GM21390 (cell line): ENCODE results near the gene PDE1C.

Experiments
- ATAC-seq: cut with Tn5 transposase; IDR thresholded peaks from one replicate; pipeline ENCODE4 v1.9.1; 2021; ENCODE audit not compliant: unreplicated experiment

PDE1C gene

DNA sequence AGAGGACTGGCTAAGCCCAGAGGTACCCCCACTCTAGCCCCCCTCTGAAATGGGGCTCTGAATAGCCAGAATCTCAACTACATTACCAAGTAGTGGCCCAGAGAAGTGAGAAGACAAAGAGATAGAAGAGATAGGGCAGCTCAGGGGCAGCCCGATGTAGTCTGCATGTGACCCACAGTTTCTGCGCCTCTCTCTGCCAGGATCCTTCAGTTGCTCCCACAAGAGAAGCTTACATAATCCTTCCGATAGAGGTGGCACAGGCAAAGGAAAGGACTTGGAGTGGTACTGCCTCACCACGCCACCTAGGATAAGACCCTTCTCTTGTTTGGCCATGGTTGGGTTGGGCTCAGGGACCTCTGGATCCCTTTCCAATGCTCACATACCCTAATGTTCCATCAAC, 5.4 kb upstream of the PDE1C start:
- ATAC-seq = no peak

DNA sequence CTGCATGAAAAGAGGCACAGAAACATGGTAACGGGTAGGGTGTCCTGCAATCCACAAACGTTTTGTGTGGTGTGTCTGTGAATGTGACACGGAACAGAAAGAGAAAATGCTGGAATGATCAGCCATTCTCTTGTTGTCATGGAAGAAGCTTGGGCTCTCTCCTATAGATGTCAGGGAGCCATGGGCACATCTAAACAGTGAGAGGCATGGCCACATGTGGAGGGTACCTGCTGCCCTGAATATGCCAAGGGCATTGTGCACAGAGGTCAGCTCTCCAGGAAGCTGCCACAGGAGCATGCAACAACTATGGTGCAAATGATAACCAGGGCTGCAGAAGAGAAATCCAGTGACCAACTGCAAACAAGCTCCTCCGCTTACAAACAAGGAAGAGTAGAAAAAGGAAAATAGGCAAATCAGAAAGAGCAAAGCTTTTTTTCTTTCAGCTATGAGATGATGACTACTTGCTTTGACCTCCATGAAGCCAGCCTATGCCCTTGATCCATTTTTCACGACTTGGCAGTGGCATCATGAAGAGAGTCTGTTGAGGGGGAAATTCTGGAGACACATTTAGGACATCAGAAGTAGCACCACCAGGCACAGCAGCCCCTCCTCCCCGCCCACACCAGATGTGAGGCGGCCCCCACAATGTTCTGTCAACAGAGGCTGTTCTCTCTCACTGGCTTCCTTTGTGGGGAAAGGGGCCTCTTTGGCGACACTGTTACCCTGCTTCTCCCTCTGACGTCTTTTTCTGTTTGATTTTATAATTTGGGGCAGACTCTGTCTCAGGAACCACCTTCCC, 4.8 kb upstream of the PDE1C start:
- ATAC-seq = no peak

DNA sequence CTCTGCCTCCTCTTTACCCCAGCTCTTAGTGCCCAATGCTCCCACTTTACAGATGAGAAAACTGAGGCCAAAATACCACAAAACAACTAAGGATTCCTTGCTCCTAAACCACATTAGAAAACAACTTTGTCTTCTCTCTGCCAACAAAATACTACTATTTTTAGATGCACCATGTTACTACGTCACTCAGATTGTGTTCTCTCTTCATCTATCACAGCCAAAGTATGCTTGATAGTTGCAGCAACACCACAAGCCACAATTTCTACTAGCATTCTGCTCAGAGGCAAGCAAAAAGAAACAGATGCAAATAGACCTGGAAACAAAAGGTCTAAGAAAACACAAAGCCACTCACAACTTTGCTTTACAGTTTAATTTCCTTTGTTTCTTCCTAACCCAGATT, 3.3 kb upstream of the PDE1C start:
- ATAC-seq = no peak

DNA sequence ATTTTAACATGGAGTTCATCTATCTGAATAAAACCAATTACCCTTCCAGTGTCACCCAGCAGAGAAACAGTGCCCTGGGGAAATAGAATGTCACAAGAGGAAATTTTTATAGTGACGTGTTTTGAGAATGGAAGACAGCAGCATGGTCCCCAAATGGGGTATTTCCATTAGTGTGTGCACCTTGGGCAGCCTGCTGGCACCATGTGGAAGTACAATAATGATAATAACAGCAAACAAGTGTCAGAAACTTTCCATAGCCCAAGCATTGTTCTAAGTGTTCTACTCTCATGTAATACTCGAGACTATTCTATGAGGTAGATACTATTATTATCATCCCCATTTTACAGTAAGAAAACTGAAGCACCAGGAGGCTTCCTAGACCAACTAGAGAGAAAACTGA, 2.2 kb upstream of the PDE1C start:
- ATAC-seq = no peak

DNA sequence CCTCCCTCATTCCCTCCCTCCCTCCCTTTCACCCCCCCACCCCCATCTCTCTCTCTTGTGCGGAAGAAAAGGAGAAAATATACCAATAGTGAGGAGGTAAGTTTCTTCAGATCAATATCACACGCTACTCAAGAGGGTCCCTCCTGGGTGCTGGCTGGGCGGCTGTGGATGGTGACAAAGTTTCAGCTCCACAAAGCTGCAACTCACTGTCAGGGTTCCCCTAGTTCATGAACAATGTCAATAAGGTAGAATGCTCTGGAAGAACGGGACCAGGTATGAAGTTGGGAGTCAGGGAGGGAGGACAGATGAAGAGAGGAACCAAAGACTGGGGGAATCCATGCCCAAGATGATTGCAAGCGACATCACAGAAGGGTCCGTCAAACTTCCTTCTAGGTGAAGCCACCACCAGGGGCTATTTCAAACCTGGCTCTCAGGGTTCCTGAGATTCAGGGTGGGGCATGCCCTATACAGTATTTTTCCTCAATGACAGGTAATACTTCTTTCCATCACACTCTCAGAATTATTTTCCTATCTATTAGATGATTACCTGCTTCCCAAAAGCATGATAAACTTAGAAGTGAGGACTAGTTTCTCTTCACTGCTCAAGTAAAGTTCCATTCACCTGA, 1.4 kb upstream of the PDE1C start:
- ATAC-seq = no peak

DNA sequence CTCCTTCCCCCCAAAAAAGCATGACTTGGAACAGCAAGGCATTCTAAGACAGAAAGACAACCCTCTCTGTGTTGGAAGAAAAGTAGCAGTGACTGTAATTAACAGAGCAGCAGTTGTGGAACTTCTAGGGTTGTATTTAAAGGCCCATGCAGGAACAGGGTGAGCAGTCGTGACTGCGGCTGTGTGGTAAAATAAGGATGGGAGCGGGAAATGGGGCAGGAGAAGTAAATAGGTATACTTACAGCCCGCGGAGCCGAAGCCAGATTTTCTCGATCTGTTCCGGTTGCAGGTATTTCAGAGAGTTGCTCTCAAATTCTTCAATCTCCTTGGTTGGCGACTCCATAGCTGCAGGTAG, 179 bp downstream of the PDE1C start:
- no peak for ATAC-seq

DNA sequence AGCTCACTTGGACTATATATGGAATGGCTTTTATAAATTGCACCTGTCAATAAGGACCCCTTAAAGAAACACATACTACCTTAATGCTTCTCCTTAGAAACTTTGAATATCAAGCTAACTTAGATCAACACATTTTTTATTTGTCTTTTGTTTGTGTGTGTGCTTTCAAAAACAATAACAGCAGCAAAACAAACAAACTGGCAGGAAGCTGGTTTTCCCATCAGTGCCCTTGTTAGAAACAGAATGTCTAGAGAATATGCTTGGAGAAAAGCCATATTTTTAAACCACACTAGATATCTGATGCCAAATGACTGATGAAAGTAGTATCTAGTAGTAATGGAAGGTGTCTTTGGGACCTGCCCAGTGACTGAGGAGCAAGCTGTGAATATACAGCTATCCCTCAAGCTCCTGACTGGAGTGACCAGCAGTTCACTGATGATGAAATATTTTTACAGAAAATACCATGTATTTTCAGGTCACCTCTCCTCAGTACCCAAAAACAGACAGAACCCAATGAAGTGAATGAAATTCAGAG, 1.0 kb downstream of the PDE1C start:
- ATAC-seq = no peak

DNA sequence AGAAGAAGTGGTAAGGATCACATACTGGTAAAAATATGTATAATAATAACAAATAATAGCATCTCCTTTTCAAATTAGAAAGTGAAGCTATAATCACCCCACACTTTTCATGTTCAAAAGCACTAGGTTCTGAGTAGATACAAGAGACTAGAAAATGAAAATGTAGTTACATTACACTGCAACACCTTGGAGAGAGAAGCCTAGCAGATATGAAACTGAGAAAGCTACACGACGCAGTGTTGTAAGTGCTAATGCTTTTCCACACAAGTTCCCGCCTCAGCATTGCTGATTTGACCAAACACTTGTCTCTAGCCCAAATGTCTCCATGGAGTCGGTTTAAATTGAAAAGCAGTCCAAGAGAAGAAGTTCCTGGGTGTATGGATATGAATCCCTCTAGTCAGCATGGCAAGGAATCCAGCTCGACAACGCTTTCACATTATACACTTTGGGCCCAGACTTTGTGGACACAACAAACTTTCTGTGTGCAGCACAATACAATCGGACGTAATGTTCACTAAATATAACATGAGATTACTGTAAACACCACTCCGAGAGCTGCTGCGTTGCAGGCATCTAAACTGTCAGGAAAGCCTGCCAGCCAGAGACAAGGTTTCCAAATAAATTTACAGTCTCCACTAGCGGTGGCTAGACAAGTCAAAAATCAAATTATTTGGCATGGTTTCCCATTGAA, 1.7 kb downstream of the PDE1C start:
- ATAC-seq = peak; percentile 48

DNA sequence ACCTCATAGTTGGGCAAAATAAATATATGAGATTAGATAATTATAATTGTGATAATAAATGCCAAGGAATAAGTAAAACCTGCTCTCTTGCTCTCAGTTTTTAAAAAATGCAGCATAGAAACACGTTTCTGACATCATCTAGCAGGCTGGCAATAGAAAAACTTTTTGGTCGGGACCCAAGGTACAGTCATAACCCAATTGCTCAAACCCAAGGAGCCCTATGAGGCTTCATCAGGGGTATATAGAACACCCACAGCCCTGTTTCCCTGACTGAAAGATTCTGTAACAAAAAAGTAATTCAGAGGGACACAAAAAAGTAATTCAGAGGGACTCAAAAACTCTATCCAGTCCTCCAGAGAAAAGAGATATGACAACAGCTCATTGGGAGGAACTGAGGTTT, 3.8 kb downstream of the PDE1C start:
- no peak for ATAC-seq

DNA sequence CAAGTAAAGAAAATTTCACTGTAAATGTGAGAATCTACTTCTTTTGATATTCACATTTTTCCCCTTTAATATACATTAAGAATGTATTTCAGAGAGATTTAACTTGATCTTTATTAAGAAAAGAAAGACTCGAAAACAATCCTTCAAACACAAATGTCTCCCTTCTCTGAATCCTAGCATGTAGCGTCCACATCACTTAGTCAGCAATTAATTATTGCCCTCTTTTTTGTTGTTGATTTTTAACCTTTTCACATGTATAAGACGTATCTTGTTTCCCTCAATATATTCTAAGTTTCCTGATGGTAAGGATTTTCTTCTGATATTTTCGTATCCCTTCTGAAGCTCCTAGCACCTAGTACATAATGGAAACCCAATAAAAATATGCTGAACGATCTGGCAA, 6.6 kb downstream of the PDE1C start:
- ATAC-seq = no peak

DNA sequence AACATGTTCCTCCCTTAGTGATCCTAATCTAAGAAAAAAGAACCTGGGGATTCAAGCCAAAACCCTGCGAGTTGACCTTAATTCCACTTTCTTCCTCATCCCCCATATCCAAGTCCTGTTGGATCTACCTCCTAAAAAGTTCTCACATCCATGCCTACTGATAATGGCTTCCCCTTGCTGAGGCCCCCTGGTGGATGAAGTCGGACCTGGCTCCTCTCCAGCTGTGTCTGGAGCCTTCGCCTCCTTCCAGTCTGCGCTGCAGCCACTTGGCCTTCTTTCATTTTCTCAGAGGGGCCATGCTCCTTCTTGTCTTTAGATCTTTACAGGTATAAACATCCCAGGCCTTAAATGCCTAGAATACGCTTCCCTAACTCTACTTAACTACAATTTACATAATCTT, 8.1 kb downstream of the PDE1C start:
- ATAC-seq = no peak

DNA sequence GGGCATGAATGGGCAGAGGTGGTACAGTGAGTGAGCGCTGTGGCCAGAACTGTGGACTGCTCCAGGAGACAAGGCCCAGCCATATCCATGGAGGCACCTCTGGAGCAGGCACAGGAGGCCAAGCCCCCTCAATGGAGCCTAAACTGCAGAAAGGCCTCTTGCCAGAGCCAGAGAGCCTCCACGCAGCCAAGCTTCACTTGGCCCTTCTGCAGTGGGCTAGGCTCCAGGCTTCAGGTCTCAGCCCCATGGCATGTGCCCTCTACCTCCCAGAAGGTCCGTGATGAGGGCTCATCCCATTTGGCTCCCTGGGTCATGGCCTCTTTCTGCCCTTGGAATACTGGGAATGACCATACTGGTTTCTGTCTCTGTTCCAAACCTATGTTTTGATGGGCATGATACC, 8.9 kb downstream of the PDE1C start:
- no peak for ATAC-seq

DNA sequence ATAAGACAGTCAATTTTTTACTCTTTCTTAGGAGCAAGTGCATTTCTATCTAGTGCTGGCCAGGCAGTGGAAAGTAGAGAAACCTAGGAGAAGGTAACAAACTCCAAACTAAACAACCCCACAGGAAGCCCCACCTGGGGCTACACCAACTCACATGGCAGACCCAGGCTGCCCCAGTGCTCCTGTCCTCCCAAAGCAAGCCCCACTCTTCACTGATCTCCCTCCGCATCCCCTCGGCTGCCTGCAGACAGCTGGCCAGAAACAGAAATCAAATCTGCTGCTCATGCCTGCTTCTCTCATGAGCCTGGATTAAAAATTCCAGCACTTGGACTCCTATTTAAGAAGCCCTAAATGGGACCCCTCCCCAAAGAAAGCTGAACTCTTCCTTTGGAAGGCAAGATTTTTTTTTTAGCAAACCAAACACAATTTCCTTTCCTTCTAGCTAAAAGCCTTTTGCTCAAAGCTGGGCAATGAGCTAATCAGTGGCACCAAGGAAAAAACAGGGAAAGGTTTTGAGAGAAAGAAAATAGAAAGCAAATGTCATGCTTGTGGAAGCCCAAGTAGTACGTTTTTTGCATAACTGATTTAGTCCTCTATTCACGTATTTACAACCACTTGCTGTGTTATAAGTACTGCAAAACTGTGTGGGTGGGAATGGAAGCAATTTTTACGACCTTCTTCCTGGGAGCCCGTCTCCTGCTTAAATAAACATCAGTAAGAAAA, 10.8 kb downstream of the PDE1C start:
- no peak for ATAC-seq

DNA sequence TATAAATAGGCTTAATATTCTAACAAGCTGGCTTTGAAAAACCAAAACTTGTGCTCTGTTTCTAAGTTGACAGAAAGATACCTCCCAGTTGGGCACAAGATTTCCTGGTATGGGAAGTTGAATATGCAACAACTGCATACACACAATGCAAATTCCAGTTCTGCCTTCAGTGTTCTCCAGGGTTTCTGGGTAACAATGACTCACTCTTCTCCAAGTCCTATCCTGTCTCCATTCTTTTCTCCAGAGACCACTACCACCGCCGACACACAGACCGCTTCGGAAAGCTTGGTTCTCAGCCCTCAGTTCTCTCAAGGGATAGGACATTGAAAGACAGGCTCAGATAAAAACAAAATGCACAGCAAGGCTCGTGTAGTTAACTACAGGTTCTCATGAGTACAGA, 12.2 kb downstream of the PDE1C start:
- ATAC-seq = no peak

DNA sequence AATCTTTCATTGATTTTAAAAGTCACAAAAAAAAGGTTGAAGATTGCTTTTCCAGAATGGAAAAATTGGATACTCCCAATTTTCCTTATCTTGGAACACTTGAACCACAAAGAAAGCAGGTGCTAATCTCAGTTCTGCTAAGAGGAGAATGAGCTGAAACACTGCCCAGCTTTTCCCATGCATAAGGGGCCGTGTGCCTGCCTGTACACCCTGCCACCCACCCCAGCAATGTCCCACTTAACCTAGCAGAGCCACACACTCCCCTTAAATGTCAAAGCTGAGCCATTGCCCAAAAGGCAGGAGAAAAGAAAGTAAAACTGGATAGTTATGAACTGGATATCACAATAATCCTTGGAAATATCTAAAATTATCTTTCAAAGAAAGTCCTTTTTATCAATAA, 13.4 kb downstream of the PDE1C start:
- ATAC-seq = no peak

DNA sequence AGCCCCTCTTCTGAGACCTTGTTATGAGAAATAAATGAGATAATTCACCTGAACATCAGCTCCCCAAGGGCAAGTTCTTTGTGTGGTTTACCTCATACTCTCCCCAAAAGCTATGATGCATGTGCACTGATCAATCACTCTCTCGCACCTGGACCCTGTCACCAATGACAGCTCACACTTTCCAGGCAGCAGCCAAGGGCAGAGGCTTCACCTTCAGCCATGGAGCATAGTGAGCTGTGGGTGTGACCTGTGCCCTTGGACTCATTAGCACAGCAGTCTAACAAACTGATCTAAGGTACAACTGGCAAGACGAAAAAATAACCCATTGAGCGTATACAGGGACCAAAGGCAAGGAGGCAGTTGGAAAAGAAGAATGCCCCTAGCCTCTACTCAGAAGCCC, 17.0 kb downstream of the PDE1C start:
- no peak for ATAC-seq

DNA sequence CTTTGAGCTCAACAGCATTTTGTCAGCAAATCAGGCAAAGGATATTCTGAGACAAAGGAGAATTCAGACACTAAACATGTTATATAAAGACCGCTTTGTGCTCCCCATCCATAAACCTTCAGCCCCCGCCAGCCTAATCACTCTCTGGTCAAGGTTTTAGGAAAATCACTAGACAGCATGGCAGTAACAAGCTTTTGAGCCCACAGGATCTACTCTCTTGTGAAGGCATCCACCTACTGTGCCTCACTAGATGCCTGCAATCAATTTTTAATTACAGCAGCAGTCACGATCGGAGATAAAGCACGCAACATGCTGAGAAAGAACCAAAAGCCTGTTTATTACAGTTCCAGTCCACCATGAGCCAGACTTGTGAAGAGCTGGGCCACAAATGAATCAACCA, 19.1 kb downstream of the PDE1C start:
- no peak for ATAC-seq

DNA sequence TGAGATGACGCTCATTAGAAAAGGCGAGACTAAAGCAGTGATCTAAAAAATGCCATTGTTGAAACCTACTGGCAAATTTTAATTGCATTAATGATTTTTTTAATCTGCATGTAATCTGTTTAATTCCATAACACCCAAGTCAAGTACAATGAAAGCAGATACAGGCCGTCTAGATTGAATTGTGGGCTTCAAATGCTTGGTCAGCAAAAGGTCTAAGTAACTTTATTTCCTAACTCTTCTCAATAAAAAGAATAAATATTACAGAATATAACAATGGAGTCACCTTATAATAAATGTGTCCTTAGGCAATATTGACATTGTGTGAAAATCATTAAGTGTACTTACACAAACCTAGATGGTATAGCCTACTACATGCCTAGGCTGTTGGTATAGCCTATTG, 20.6 kb downstream of the PDE1C start:
- ATAC-seq = no peak

DNA sequence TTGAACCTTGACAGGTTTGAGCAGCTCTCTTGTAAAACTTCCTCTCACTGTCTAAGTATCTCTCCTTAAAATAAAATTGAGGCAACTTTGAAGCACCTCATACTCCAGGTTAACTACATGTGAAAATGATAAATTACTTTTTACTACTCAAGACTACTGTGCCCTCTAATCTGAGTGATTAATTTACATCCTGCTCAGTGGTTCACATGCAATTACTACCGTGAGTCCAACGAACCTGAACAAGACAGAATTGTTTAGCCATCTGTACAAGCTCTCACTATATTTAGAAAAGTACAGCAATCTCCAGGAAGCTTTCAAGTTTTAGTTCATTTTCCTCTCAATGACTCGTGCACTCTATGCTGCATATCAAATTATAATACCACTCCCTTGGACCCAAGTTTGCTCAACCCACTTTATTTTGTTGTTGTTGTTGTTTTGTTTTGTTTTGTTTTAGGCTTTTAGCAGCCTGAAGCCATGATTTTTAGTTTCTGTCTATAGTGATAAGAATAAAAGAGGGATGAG, 21.2 kb downstream of the PDE1C start:
- peak; percentile 71 for ATAC-seq

DNA sequence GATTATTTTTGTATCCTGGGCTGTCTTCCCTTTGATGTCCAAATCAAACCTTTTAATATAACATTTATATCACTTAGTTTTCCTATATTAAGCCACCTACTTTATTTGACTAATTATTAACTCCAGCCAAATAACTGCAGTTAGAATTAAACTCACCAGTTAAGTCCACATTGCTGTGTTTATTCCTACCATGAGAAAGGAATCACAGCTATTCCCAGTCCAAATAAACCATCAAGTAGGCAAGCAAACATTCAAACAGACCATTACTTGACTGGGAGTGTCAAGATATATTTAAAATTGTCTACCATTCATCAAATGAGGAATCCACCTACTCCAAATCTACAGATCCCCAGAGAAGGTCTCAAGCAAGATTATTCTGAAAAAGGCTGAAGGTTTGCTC, 22.4 kb downstream of the PDE1C start:
- no peak for ATAC-seq

DNA sequence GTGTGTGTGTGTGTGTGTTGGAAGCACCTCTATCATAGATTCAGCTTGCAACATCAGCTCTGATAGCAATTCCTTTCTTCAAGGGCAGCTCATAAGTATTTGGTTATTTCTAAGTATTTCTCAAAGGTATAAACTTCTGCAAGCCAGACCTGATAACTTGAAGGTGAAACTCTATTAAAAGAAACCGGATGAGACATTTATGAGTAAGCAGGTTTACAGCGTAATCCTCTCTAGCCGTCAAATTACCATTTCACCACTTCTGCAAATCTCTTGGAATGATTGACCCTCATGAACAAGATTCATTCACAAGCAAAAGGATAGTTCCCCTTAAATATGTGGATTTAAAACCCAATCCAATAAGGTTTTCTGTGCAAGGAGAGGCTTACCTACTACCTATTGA, 23.1 kb downstream of the PDE1C start:
- peak; percentile 34 for ATAC-seq
